ENCODE measurements around the gene PRSS8.

The PRSS8 gene

GRCh38 chr16:31110106-31111034 is 25.2 kb downstream of the PRSS8 start:
- Histone ChIP-seq H3K4me2 (ENCODE audit: low read length, poor library complexity, severe bottlenecking) (no peak overlapping the region), H3K23ac (ENCODE audit: low read length in 2 of 2) (no peak overlapping the region), H3K9ac (ENCODE audit: low read length) (no peak overlapping the region), H3K36me3 (ENCODE audit: control insufficient read depth in 1 of 2, insufficient read depth in 2 of 2, low read depth in 1 of 2, low read length in 2 of 2) (peaks cover 40 to 43% of the 10 kb centered on the region in 2 experiments), H3K79me1 (replicated peaks; ENCODE audit: low read length, poor library complexity, severe bottlenecking) (peaks cover 40% of the 10 kb centered on the region), H2AFZ (ENCODE audit: low read depth, low read length) (no peak overlapping the region), H2BK12ac (ENCODE audit: low read length in 2 of 2) (no peak overlapping the region), H3K4me1 (ENCODE audit: control insufficient read depth, insufficient read depth, low read depth, low read length) (peaks cover 32% of the 10 kb centered on the region), H3K27ac (ENCODE audit: low read length, poor library complexity, severe bottlenecking) (no peak overlapping the region), H4K91ac (ENCODE audit: low read length) (peak overlapping the region; percentile 18), H3K9me3 (ENCODE audit: control insufficient read depth, low read length) (no peaks in the 10 kb centered on the region), H3K4ac (ENCODE audit: low read depth in 1 of 2, low read length in 2 of 2) (no peak overlapping the region), H2BK15ac (ENCODE audit: low read depth, poor library complexity, severe bottlenecking) (no peak overlapping the region), H3K18ac (ENCODE audit: low read depth in 1 of 2, low read length in 2 of 2) (no peak overlapping the region), H3K4me3 (ENCODE audit: insufficient read depth in 1 of 2, low read depth in 1 of 2, low read length in 2 of 2) (peak overlapping the region in 1 of 2 experiments; percentile 0), H2BK120ac (ENCODE audit: low read depth, low read length) (no peak overlapping the region), H4K8ac (ENCODE audit: low read length) (no peak overlapping the region), H3K27me3 (ENCODE audit: control insufficient read depth in 1 of 2, insufficient read depth in 1 of 2, low read length in 2 of 2) (no peaks in the 10 kb centered on the region), H2AK5ac (ENCODE audit: low read length, severe bottlenecking) (no peak overlapping the region), H3K14ac (ENCODE audit: low read length in 2 of 2) (no peak overlapping the region), H2BK5ac (ENCODE audit: low read depth, low read length, poor library complexity, severe bottlenecking) (no peak overlapping the region)
- DNase-seq = no peak
- WGBS = 95% methylated on average over 26 of the region's 26 CpGs

- Histone ChIP-seq H3K4me1 (ENCODE audit: control insufficient read depth, insufficient read depth, low read depth, low read length) (peaks cover 32% of the 10 kb centered on the region), H2AK5ac (ENCODE audit: low read length, severe bottlenecking) (no peak overlapping the region), H3K36me3 (ENCODE audit: control insufficient read depth in 1 of 2, insufficient read depth in 2 of 2, low read depth in 1 of 2, low read length in 2 of 2) (peaks cover 40 to 43% of the 10 kb centered on the region in 2 experiments), H2AFZ (ENCODE audit: low read depth, low read length) (no peak overlapping the region), H2BK15ac (ENCODE audit: low read depth, poor library complexity, severe bottlenecking) (no peak overlapping the region), H3K27ac (ENCODE audit: low read length, poor library complexity, severe bottlenecking) (no peak overlapping the region), H3K9me3 (ENCODE audit: control insufficient read depth, low read length) (no peaks in the 10 kb centered on the region), H3K4me2 (ENCODE audit: low read length, poor library complexity, severe bottlenecking) (no peak overlapping the region), H3K23ac (ENCODE audit: low read length in 2 of 2) (peak overlapping the region in 1 of 2 experiments; percentile 41), H3K9ac (ENCODE audit: low read length) (no peak overlapping the region), H2BK5ac (ENCODE audit: low read depth, low read length, poor library complexity, severe bottlenecking) (no peak overlapping the region), H3K27me3 (ENCODE audit: control insufficient read depth in 1 of 2, insufficient read depth in 1 of 2, low read length in 2 of 2) (no peaks in the 10 kb centered on the region), H3K79me1 (replicated peaks; ENCODE audit: low read length, poor library complexity, severe bottlenecking) (peaks cover 40% of the 10 kb centered on the region), H4K91ac (ENCODE audit: low read length) (no peak overlapping the region), H4K8ac (ENCODE audit: low read length) (no peak overlapping the region), H3K4me3 (ENCODE audit: insufficient read depth in 1 of 2, low read depth in 1 of 2, low read length in 2 of 2) (peak overlapping the region in 1 of 2 experiments; percentile 88), H2BK120ac (ENCODE audit: low read depth, low read length) (no peak overlapping the region), H3K18ac (ENCODE audit: low read depth in 1 of 2, low read length in 2 of 2) (no peak overlapping the region), H3K4ac (ENCODE audit: low read depth in 1 of 2, low read length in 2 of 2) (no peak overlapping the region), H3K14ac (ENCODE audit: low read length in 2 of 2) (no peak overlapping the region), H2BK12ac (ENCODE audit: low read length in 2 of 2) (no peak overlapping the region)
- DNase-seq = no peak
- WGBS = 95% methylated on average over 12 of the region's 12 CpGs
These were observed 25.9 kb downstream of the PRSS8 start for GRCh38 chr16:31109622-31110021.

GRCh38 chr16:31108794-31109558 is 26.6 kb downstream of the PRSS8 start:
- H3K27me3 ChIP-seq (ENCODE audit: control insufficient read depth in 1 of 2, insufficient read depth in 1 of 2, low read length in 2 of 2) = no peaks in the 10 kb centered on the region
- H3K4me2 ChIP-seq (ENCODE audit: low read length, poor library complexity, severe bottlenecking) = peak overlapping the region; percentile 99
- peak overlapping the region; percentile 81 to 88 for H3K4me3 ChIP-seq (ENCODE audit: insufficient read depth in 1 of 2, low read depth in 1 of 2, low read length in 2 of 2)
- peak overlapping the region in 1 of 2 experiments; percentile 74 for H3K23ac ChIP-seq (ENCODE audit: low read length in 2 of 2)
- peak overlapping the region; percentile 42 for H2BK120ac ChIP-seq (ENCODE audit: low read depth, low read length)
- H3K27ac ChIP-seq (ENCODE audit: low read length, poor library complexity, severe bottlenecking) = no peak overlapping the region
- peak overlapping the region; percentile 73 to 90 for H3K18ac ChIP-seq (ENCODE audit: low read depth in 1 of 2, low read length in 2 of 2)
- no peaks in the 10 kb centered on the region for H3K9me3 ChIP-seq (ENCODE audit: control insufficient read depth, low read length)
- no peak for DNase-seq
- H3K14ac ChIP-seq (ENCODE audit: low read length in 2 of 2) = peak overlapping the region; percentile 5 to 70
- H3K9ac ChIP-seq (ENCODE audit: low read length) = peak overlapping the region; percentile 90
- 64% methylated on average over 56 of the region's 57 CpGs for WGBS
- H2AFZ ChIP-seq (ENCODE audit: low read depth, low read length) = peak overlapping the region; percentile 87
- H3K36me3 ChIP-seq (ENCODE audit: control insufficient read depth in 1 of 2, insufficient read depth in 2 of 2, low read depth in 1 of 2, low read length in 2 of 2) = peaks cover 40 to 43% of the 10 kb centered on the region in 2 experiments
- H4K91ac ChIP-seq (ENCODE audit: low read length) = no peak overlapping the region
- peak overlapping the region; percentile 62 to 75 for H3K4ac ChIP-seq (ENCODE audit: low read depth in 1 of 2, low read length in 2 of 2)
- H2BK12ac ChIP-seq (ENCODE audit: low read length in 2 of 2) = peak overlapping the region in 1 of 2 experiments; percentile 57
- peaks cover 40% of the 10 kb centered on the region for H3K79me1 ChIP-seq (replicated peaks; ENCODE audit: low read length, poor library complexity, severe bottlenecking)
- peaks cover 32% of the 10 kb centered on the region for H3K4me1 ChIP-seq (ENCODE audit: control insufficient read depth, insufficient read depth, low read depth, low read length)
- H4K8ac ChIP-seq (ENCODE audit: low read length) = peak overlapping the region; percentile 85
- no peak overlapping the region for H2BK5ac ChIP-seq (ENCODE audit: low read depth, low read length, poor library complexity, severe bottlenecking)
- no peak overlapping the region for H2BK15ac ChIP-seq (ENCODE audit: low read depth, poor library complexity, severe bottlenecking)
- peak overlapping the region; percentile 23 for H2AK5ac ChIP-seq (ENCODE audit: low read length, severe bottlenecking)
